OCI-LY7 (cell line): ENCODE data around the gene ROCK2.

Experiments
- CTCF ChIP-seq: fragments of 200-600 bp; sonication (generic); conservative IDR thresholded peaks from 2 replicates; pipeline ENCODE4 v1.5.1; 2014; ENCODE audit warnings: mild to moderate bottlenecking, antibody characterized with exemption, low read length, moderate library complexity, mixed read lengths
- EZH2phosphoT487 ChIP-seq: fragments of 200-600 bp; sonication (generic); IDR thresholded peaks from 2 replicates; pipeline ENCODE4 v1.6.1; 2018; ENCODE audit warnings: low read depth, borderline replicate concordance, mild to moderate bottlenecking, mixed run types, antibody characterized with exemption, low read length, moderate library complexity, mixed read lengths

GRCh38 chr2:11228692-11229091, 115.7 kb downstream of the ROCK2 start:
- TF ChIP-seq CTCF (no peak), EZH2phosphoT487 (no peak)
